Right renal pelvis (tissue), 4 donors: ENCODE measurements around the gene PAX2. TPM values are rescaled to one million over a fixed set of nuclear protein-coding genes. Genes with fewer than 3 reads are reported as not detected.

Source experiments
- DNase-seq, 4 donors: peaks; one replicate each; pipeline ENCODE4 v3.0.0-alpha.2; 2013; ENCODE audit warnings: low read depth in 4 of 4, low spot score in 3 of 4, missing footprints in 1 of 4
- polyA plus RNA-seq, 4 donors: library from polyadenylated mRNA; unstranded; fragments of 120-200 nt; gene quantifications; one replicate each; pipeline ENCODE4 v1.2.1, GENCODE V29; 2013; ENCODE audit not compliant: insufficient read length in 4 of 4

PAX2 gene
- polyA plus RNA-seq, 4 donors, result 151 to 184 (median 157) TPM

DNA sequence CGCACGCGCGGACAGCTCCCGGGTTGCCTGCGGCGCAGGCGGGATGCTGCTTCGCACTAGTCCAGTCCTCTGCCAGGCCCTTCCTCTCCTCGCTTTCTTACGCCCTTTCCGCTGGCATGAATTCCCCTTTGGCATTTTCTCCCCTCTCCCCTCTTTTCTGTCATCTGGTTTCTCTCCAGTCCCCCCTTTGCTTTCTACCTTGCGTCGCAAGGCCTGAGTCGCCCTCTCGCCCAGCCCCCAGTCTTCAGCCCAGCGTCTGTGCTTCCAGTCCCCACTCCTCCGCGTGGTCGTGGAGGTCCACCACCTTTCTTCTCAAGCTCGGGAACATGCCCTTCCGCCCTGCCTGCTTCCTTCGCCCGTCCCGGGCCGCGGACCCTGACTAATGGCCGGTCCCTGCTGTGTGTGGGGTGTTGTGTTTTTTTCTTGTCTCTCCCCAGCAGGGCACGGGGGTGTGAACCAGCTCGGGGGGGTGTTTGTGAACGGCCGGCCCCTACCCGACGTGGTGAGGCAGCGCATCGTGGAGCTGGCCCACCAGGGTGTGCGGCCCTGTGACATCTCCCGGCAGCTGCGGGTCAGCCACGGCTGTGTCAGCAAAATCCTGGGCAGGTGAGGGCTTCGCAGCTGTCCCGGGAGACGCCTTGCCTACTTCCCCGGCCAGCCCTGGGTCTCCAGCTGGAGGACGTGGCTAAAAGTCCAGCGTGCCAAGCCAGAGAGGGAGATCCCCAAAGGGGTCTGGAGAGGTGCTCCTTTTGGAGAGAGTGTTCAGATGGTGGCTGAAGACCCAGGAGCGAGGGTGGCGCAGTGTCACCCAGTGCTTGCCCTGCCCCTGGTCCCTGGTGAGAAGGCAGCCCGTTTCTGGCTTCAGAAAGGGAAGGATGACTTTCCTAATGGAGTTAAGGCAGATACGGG, 4.2 kb downstream of the PAX2 start:
- no peak for DNase-seq

DNA sequence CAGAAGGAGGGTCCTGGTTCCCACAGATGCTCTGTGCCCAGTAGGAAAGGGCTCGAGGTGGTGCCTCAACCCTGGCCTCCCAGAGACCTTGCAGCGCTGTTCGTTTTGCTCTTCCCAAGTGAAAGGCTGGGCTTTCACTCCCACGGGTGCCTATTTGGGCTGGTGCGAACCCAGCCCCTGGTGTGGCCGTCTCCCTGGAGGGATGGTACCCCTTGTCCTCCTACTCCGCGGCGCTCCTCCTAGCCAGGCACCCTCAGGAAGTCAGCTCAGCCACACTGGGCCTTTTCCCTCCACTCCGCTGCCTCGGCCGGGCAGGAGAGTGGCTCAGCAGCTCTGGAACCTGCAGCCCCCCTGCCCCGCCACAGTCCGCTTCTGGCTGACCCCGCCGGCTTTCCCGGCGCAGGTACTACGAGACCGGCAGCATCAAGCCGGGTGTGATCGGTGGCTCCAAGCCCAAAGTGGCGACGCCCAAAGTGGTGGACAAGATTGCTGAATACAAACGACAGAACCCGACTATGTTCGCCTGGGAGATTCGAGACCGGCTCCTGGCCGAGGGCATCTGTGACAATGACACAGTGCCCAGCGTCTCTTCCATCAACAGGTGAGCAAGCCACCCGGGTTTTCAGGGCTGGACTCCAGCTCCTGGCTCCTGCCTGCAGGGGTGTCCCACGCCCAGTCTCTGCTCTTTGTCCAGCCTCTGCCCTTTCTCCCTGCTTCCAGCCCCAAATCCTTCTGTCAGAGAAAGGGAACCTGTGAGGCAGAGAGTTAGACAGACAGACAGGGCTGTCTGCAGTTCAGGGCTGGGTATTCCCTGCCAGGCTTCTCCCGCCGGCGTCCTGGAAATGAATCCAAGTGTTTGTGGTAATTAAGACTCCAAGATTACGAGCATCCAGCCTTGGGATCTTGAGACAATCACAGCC, 5.2 kb downstream of the PAX2 start:
- DNase-seq, result no peak

DNA sequence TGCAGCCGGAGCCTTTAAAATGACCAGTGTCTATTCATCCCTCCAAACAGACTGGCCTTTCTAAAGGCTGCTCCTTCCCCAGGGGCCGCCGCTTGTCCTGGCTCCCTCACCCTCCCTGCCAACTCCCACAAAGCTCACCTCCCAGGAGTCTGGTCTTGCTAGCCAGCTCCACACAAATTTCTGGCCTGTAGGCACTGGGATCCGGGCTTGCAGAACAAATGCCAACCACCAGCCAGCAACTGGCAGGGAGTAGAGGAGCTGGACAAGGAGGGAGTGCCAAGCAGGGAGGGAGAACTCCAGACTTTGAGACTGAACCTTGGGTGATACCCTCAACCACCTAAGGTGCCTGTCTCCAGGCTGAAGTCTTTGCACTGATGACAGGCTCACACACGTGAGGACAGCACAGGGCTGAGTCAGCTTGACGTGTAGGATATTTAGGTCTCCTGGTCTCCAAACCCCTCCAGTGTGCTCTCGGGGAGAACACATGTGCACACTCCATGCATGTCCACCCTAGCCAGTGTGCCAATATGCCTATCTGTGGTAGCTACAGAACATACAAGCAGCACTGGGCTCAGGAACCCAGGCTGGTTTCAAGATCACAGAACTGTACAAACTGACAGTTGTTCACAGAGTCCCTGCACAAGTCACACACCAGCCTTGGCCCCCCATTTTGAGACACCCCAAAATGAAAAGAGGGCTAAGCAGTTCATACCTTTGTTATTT, 6.0 kb downstream of the PAX2 start:
- DNase-seq, result no peak

DNA sequence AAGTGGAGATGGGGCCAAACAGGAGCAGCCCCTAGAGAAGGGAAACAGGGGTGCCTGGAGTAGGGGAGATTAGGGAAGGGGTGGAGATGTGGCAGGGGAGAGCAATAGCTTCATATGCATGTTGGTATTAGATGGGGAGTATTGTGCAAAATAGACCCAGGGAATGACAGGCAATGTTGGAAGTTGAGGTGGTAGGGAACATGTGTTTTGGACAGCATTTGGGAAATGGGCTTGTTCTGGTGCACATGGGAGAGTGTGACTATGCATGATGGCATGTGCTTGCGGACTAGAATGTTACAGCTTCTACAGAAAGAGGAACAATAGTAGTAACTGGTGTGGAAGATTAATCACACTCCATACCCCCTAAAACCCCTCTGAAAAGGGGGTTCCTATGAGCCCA, 10.4 kb downstream of the PAX2 start:
- no peak for DNase-seq

DNA sequence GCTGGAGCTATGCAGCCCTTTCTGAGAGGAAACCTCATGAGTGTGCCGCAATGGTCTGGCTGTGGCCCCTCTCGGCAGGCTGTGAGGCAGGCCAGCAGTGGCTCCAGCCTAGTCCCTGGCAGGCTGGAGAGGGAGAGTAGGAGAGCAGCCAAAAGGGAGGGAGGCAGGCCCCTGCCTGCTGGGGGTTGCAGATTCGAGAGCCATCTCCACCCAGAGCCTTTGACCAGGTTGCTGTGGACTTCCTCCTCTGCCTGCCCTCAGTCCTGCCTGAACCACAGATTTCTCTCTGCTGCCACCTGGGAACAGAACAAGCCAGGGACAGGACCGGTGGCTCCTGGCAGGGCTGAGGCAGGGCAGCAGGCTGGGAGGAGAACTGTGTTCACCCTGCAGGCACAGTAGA, 13.9 kb downstream of the PAX2 start:
- DNase-seq, result no peak

DNA sequence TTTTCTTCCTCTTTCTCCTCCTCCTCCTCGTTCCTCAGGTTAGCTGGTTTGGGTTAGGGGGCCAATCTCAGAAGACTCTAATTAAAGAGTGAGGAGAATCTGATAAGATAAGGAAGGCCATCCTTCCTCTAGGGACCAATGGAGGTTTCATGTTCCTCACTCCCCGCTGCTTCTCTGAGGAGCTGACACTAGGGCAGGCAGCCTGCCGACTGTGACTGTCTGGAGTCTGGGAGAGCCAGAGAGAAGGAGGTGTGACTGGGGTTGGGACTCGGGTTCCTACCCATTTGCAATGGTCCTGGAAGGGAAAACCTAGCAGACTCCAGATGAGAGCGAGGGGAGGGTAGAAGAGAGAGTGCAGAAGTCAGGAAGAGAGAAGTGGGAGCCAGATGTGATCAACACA, 15.3 kb downstream of the PAX2 start:
- no peak for DNase-seq

DNA sequence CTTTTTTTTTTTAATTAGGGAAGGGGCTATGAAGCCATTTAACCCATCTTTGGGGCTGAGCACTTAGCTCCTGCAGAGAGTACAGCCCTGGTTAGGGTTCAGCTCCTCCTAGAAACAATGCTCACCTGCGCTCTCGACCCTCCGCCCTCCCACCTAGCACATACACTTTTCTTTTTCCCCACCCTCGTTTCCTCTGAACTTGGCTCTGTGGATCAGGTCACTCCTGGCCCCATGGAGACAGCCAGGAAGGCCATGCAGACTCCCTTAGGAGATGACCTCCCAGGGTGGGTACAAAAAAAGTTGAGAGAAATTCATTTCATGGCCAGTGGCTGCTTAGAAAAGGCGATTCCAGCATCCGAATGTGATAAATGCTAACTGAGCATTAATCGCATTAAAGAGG, 15.8 kb downstream of the PAX2 start:
- no peak for DNase-seq

DNA sequence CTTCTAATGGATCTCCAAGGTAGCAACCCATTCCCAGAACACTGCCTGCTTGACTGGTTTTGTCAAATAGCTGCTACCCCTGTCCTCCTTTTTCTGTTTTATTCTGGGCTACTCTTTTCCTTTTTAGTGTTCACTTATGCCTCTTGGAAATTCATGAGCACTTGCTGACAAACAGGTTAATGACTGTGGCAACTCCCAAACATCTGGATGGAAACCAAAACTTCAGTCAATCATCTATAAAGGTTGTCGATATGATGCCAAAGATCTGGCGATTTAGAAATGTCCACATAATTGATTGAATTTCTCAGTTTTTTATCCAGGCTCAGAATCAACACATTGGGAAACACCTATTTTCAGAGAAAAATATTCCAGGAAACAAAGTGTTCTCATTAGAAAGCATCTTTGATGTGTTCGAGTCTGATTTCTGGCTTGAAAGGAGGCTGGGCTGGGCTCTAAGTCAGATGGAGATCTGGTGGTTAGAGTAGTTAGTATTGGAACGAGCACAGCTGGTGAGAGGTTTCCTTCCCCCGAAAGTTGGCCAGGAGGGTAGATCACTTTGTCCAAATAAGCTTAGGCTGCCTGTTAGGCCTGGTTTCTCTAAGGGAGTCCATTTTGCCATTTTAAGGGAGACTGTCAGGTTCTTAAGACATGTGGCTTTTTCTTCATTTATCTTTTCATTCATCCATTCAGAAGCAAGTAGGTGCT, 17.8 kb downstream of the PAX2 start:
- DNase-seq, result no peak

DNA sequence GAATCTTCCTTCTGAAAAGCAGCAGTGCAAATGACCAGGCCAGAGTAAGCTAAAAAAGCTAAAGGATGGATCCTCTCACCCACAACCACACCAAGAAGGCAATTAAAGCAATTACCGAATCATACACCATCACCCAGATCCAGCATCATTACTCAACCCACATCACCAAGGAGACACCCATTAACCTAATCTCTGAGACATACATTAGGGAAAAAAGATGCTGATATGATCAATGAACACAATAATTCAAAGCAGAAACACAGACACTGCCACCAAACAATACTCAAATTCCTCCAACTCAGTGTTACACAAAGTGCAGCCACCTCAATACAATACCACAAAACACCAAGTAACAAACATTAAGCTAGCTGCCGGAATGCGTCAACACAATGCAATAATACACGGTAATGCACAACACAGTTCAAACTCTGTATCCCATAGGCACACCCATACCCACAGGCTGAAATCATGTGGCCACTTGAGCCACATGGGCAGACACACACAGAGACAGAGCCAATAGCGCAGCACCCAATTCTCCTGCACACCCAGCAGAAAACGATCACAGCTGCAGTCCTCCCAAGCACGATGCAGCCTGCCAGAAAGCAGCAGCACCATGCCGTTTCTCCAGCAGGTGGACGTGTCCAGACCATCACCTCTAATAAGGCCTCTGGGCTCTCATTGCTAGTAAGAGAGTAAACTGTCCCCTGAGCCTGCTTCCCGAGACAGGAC, 21.5 kb downstream of the PAX2 start:
- no peak for DNase-seq

DNA sequence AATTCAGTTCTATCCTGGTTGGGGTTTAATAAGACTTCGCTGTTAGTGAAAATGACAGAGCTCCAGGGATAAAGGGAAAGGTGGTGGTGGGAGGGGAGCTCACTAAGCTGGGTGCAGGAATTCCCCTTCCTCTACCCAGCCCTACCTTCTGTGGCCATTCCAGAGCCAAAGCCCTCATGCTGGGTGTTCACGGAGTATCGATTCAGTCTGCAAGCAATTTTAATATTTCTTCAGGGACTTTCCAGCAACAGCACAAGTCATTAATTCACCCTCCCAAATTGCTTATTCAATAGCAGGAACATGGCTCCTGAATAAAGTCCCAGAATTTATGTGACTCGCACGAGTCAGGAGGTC, 22.0 kb downstream of the PAX2 start:
- DNase-seq, result no peak

DNA sequence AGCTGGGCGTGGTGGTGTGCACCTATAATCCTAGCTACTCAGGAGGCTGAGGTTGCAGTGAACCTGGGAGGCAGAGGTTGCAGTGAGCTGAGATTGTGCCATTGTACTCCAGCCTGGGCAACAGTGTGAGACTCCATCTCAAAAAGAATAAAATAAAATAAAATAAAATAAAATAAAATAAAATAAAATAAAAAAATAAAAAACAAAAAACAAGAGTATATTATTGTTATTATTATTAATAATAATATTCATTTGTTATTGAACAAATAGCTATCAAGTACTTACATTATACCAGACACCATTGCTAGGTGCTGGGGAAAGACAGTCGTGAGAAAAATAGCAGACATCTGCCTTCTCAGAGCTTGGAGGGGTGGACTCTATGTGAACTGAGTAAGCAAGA, 24.1 kb downstream of the PAX2 start:
- no peak for DNase-seq

DNA sequence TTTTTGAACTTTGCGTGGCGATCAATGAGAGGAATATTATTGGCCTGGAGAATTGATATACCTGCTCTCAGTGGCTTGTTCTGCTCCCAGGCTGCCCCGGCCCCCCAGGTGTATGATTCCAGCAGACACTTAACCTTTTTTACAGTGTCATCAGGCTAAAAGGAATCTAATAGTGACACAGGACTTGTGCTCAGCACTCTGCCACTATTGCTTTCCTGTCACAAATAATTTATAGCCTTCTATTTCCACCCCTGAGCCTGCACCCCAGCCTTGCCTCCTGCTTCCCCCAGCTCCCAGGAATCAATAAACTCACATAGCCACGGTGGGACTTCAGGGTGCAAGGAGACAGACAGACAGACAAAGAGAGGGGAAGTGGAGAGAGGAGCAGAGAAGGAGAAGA, 28.3 kb downstream of the PAX2 start:
- DNase-seq, result no peak

DNA sequence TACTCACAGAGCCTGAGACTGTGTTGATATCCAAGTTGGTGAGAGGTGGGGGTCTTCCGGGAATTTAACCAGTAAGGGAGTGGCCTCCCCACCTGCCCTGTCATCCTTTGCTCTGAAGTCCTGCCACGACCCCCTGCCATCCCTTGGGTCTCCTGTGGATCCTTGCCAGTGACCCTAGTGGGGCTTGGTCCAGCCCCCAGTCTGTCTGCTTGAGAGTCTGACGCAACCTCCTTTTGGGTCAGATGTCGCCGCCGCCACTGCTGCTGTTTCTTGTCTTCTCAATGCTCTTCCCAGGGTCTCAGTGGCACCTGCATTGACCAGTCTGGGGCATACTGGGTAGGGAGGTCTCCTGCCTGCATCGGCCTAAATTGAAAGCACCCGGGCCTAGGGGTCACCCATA, 28.8 kb downstream of the PAX2 start:
- DNase-seq, result no peak

DNA sequence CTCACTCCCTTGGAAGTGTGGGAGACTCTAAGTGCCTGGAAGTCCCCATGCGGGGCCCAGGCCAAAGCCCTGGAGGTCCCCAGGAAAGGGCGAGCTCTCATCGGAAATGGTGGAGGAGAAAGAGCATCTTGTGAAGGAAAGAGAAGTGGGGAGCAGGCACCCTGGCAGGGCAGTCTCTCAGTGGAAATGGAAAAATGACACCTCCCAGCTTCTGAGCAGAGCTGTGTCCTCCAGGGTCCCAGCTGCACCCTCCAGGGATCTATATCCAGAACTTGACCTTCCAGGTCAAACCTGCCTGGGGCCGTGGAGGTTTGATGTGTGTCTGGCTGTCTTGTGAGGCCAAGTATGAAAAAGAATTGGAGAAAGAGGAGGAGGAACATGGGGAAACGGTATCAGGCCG, 29.5 kb downstream of the PAX2 start:
- no peak for DNase-seq

DNA sequence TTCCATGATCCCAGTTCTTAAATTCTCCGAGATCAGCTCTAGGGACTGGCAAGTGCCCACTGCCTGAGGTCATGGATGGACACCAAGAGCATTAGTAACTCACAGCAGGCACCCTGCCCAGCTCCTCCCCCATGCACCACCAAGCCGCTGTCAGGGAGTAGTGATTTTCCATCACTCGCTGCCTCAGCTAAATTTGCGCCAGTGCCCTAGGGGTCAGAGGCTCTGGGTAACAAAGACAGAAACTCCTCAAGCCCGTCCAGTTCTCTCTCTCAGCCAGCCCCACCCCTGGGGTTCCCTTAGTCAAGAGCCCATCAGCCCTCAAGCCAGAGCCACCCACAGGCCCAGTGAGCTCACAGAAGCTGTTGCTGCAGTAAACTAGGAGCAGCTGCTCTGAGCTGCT, 30.0 kb downstream of the PAX2 start:
- DNase-seq, result no peak

DNA sequence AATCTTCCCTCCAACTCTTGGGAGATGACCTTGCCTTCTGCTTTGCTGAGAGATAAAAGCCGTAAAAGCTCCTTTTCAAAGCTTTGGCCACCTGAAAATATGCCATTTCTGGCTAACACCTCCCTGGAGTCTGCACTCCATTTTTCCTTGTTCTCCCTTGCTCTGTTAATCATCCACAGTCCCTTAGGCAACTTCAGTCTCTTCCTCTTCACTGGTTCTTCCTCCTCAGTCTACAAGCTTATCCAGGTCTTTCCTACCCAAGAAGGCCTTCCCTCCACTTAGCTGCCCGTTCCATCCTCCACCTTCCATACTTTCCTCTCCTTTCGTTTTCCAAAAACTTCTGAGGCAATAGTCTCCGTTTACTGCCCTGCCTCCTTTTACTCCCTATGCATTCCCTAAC, 30.5 kb downstream of the PAX2 start:
- DNase-seq, result no peak

DNA sequence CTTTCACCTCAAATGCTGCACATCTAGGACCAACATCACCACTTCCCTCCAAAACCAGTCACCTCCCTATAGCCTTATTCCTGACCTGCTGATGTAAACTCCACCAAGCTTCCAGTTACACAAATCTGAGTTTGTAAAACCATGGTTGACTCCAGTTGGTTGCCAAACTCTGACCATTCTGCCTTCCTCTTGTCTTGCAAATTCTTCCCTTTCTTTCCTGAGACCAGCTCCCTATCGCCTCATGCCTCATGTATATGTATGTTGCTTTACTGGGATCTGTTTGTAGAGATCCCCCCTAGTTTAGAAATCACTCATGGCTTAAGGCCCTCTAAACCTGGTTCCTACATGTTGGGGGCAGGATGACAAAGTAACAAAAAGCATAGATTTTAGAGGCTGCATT, 31.3 kb downstream of the PAX2 start:
- DNase-seq, result no peak

DNA sequence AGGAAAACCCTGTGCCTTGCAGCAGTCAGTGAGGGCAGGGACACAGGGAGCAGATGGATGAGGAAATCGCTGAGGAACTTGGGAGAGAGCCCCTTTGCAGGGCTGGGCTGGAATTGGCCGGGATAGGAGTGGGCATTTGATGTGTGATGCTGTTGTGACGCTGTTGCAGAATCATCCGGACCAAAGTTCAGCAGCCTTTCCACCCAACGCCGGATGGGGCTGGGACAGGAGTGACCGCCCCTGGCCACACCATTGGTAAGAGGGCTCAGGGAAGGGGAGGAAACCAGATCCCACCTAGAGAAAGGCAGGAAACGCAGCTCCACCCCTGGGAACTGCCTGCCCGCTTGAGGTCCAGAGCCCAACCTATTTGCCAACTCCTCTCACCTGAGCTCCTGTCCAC, 33.9 kb downstream of the PAX2 start:
- DNase-seq, result no peak

DNA sequence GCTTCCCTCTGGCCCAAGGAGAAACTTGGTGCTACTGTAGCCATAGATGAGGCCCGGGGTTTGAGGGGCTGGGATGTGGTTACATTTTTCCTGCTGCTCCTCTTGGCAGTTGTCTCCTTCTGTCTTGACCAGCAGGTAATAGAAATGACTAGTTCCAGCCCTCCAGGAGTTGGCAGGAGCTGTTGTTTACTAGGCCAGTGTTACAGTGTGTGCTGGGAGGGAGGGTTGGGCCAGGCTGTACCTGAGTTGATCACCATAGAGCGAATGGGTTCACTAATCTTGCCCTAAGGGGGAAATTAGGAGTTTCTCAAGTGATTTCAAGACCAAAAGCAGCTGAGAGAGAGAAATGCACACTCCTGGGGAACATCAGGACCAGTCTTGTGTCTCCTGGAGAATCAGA, 34.9 kb downstream of the PAX2 start:
- DNase-seq, result no peak

DNA sequence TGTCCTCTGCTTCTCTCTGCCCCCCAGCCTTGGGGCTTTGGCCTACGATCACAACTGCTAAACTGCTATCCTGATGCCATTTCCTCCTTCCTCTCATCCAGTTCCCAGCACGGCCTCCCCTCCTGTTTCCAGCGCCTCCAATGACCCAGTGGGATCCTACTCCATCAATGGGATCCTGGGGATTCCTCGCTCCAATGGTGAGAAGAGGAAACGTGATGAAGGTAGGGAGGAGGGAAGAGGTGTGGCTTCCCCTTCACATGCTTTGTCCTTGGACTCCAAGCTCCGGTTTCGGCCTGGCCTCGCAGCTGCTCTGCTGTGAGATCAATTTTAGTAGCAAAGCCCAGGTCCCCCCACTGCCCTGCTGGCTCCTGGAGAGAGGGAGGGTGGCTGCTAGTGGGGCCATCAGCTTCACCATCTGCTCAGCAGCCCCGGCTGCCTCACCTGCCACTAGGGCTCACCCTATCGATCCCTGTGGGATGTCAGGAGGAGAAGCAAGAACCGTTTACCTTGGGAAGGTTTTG, 35.8 kb downstream of the PAX2 start:
- DNase-seq, result no peak
